Measurements from ENCODE around the gene UACA.

UACA gene

DNA sequence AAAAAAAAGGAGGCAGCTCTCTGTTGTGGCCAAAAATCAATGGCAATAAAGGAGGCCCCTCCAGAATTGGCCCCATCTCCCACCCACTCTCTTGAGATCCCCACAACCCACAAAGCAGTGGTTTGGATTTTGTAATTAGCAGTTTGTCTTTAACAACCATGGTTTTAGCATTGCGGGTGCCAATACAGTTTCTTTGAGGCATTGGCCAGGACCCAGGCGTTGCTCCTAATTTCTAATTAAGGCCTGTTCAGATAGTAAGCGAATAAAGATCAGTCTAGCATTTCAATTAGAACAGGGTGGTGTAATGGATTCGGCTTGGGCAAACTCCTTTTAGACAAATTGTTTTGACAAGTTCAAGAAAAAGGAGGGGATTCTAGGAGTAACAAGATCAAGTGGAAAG lies 23.6 kb upstream of the UACA start:
- DNase-seq, result no peak

DNA sequence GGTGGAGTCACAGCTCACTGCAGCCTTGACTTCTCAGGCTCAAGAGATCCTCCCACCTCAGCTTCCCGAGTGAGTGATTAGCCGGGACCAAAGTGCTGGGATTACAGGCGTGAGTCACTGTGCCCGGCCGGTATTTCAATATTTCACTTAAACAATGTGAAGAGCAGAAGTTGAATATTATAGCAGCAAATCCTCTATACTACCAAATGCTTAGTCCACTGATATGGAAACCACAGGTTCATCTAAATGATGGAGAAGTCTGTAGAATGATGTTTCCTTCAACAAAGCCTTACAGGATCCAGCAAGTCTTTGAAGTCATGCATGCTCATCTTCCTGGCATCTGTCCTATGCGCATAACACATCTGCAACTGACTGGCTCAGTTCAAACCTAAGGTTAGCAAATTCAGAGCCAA lies 20.3 kb upstream of the UACA start:
- DNase-seq, result no peak

DNA sequence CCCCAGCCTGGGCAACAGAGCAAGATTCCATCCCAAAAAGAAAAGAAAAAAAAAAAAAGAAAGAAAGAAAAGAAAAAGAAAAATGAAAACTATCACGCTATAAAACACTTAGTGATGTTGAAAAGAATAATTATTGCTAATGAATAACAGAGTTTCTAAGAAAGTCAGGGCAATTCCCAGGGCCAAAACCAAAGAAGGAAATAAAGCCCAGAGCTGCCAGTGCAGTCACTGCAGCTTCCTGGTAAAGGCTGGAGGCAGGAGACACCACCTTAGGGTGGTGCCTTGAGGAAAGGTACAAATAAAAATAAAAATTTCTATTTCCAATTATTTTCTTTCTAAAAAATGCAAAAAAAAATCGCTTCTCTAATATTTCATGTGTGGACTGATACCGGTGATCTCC lies 19.7 kb upstream of the UACA start:
- no peak for DNase-seq

DNA sequence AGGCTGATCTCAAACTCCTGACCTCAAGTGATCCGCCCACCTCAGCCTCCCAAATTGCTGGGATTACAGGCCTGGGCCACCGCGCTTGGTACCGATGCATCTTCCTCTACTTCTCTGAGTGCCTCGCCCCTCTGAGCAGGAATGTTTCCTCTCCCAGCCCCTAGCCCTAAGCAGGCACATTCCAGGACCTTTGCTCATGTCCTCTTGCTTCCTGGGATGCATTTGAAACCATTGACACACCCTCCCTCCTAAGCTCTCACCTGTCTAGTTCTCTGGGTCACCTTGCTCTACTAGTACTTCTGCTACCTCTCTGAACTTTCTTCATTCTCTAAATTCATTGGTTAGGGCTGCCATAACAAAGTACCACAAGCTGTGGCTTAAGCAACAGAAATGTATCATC lies 17.9 kb upstream of the UACA start:
- no peak for DNase-seq

DNA sequence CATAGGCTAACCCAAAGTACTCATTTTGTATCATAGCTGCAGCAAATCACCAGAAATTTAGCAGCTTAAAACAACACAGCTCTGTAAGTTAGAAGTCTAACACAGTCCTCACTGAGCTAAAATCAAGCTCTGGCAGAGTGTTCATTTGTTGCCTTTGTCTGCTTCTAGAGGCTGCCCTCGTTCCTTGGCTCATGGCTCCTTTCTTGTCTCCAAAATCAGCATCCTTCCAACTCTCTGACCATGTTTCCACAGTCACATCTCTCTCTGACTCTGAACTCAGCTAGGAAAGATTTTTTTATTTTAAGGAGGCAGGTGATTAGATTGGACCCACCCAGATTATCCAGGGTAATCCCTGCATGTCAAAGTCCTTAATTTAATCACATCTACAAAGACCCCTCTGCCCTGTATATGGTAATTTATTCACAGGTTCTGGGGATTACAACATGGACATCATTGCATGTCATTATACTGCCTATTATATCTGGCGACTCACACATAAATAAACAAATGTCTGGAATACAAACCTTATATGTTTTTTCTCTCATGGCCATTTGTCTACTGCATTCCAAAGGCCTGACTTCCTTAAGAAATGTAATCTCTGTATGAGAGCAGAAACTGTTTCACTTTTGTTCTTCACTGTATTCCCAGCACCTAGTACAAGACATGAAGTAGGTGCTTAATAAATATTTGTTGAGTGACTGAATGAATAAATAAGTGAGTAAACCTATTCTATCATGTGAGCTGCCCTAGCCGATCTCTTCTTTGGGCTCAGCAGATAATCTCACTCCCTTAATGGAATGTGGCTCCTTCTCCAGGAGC lies 15.1 kb upstream of the UACA start:
- no peak for DNase-seq

DNA sequence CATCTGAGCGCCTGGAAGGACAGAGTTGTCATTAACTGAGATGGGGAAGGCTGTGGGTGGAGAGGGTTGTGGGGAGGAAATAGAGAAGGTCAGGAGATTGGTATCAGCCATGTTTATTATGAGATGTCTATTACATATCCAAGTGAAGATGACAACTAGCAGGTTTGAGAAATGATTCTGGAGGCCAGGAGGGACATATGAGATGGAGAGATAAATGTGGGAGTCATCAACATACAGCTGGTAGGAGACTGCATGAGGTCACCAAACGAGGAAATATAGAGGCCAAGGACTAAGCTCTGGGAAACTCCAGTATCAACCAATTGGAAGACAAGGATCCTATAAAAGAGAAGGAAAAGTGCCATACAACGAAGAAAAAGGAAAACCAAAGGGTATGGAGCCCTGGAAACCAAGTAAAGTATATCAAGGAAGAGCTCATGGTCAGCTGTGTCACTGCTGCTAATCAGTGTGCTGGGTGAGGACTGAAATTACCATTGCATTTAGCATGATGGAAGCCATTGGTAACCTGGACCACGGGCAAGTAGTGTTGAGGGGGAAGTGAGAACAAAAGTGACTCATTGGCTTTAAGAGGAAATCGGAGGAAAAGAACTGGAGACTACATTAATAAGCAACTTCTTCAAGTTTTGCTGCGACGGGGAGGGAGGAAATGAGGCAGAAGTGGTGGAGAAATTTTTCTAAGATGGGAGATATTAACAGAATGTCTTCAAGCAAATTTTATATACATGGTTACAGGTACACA lies 14.0 kb upstream of the UACA start:
- DNase-seq, result no peak

DNA sequence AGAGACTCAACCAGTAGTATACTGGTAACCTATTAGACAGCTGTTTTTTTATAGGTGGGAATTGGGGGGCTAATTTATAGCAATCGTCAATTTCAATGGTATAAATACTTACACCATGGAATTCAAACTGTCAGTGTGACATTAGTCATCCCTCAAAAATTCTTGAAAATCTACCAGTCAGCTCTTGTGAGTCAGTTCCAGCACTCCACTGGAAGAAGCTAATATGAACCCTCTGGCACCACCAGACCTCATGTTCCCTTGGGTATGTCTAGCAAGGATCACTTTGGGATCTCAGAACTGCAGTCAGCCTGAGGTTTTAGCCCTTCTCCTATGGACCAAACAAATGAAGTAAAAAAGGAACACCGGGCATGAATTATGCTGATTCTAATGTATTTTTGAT lies 11.8 kb upstream of the UACA start:
- DNase-seq, result no peak

DNA sequence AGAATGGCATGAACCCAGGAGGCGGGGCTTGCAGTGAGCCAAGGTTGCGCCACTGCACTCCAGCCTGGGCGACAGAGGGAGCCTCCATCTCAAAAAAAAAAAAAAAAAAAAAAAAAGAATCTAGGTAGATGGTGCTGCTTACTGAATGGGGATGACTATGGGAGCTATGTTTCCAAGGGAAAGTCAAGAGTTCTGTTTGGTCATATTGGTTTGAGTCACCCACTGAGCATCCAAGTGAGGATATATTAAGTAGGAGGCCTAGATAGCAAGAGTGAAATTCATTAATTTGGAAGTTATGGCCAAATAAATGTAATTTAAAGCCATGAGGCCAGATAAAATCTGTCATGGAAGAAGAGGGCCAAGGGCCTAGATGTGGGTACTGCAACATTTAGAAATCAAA lies 9.0 kb upstream of the UACA start:
- DNase-seq, result no peak

DNA sequence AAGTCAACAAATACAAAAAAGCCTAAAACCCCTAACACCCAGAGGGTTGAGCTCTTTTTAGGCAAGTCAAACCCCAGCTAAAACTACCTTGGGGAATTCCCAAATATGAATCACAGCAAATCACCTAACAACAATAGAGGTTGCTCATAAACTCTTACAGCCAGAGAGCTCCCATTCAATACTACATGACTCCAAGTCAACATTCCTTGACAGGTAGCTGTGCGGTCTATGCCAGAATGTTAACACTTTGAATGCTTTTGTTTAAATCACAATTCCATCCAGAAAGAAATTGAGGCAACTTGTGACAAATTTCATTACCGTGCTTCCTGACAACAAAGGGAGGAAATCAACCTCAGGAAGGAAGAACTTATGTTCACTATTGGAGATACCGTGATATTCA lies 7.5 kb upstream of the UACA start:
- DNase-seq, result no peak

DNA sequence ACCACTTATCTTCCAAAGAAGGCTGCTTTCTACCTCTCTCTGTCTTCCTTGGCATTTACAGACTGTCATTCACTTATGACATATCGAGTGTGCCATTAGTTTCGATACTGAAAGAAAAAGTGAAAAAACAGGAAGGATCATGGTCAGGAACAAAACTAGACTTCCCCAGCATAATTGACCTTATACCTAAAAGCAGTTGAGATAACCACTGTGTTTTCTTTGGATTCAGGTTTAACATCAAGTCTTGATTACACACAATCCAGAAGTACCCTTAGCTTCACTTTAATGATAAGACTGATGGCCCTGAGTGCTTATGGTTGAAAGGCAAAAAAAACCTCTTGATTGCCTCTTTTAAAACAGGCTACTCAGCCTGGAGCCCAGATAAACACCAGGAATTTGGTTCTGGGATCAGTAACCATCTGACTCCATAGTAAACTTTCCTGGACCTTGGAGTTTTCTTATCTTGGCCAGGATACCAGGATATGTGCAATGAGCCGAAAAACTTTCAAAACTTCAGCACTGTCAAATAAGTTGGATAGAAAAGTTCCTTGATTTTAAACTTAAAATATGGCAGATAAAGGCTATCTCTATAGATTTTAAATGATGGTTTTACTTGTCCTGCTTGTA lies 5.0 kb upstream of the UACA start:
- DNase-seq, result no peak

DNA sequence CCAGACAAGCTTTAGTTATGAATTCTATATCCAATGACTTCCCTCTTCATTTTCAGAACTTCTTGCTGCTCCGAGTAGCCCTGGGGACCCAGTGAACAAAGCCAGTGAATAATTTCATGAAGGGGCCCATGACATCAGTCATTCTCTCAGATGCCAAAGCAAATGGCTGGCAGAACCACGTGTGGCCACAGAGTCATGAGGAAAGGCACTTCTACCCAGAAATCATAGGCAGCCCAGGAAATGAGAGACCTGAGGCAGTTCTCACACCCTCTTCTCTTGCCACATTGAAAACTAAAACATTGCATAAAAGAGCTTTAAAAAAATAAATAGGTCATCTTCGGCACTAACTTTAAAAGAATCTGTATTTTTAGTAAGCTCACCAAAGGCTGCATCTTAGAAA lies 4.3 kb upstream of the UACA start:
- no peak for DNase-seq

DNA sequence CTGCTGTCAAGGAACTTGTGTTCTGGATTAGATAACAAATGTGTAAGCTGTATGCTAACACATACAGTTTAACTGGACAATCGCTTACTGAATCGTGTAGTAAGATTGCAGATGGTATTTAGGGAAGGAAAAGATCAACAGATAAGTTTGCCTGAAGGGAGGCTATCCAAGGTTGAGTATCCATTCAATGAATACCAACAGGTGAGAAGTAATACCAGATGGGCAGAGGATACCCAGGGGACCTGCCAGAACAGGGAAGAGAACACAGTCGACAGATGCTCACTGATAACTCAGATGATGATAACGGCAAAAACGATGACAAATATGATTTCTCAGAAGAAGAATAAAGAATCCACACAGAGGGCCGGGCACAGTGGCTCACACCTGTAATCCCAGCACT lies 3.2 kb upstream of the UACA start:
- no peak for DNase-seq

DNA sequence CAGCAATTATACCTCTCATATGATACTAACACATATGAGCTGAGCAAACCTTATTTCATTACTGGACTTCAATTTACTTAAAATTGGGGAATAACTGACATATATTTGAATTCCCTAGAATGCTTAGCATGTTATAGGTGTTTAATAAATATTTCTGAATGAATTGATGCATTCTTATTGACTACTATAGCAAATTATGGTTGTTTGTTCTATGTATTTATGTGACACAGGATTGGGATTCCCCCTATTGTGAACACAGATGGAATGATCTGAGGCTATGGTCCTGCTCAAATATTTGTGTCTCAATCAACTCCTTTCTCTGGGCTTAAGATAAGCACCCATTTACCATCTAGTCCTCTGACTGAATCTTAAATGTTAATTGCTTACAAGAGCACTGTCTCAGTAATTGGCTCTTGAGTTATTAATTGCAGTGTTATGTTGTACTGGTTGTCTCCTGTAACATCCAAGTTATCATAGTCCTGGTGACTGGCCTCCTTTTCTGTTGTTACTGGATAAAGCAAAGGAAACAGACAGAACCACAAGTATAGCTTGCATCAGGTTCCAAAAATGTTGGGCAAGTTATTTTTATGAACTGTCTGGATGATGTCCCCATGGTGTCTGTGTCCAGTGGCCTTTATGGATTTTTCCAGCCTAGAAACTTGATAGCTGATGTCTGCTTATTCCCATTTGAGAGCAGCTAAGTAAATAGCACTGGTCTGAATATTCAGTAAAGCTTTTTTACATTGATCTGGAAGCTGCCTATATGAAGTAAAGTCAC lies 2.3 kb upstream of the UACA start:
- DNase-seq, result no peak

DNA sequence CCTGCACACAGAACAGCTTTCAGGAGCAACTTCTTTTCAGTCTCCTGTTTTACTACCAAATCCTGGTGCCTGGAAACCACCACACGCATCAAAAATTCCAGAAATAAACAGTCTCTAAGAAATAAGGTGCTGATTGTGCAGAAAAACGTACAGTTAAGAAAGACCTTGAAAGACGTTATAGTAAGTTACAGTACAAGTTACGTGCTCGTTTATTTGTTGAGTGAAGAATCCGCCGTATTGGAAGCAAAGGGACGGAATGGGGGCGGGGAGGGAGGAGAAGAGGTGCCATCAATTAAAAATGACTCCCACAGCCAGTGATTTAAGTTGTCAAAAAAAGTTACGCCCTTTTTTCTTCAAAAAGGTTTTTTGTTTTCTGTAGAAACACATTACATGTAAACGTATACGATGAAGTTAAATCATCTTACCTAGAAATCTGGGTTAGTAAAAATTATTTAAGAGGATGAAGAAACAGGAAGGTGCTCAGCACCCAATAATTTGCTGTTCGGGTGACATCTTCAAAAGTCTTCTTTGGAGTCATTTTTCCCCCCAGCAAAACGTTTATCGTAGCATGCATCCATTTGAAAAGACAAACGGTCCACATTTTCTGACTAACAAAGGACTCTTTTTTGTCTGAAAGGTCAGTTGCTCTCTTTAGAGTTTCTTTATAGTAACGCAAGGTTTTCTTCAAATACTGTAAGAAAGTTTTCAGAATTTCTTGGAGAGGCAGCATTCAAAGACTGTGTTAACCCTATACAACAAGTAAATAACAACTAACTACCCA lies 782 bp upstream of the UACA start:
- no peak for DNase-seq

DNA sequence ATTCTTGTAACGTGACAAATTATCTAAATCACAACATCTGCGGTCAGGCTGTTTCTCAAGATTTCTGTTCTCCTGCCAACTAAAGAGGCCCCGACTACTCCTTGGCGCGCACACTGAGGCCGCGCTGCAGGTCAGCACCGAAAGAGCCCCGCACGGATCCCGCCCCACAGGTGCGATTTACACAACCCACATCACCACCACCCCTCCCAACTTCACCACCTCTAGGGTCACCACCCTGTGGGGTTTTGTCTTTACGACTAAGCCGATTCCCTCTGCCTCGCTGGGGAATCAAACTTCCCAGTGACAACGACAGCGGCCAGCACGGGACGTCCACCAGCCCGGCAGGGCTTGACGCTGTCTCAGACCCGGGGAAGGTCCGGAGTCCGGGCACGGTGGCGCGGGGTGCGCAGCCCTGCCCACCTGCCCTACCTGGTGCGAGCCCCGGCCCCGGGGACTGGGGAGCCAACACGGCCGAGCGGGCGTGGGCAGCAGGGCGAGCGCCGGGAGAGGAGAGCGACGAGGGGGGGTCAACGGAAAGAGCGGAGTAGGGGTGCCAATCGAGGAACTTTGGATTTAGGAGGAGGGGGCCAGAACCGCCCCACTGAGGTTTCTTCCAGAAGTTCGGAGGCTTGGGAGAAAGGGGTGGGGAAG lies 764 bp downstream of the UACA start:
- no peak for DNase-seq

DNA sequence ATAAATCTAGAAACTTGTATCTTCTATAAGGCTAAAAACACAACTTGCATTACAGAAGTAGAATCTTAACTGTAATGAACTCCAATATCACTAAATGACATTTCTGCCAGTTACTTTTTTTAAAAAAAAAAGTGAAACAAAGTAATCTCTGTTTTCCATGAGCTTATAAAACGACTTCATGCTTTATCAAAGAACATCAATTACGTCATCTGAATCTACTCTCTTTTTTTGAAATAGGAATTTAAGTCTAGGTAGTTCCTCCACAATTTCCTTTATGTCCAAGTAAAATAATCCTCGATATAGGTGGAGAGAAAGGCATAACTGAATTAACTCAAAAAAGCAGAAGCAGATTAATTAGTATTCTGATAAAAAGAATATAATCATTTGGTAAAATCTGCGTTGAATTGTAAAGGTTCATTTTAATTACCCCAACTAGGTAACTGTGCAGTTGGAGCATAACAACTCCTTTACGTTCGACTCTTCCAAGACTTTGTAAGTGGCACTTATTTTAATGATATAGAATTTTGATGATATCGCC lies 1.4 kb downstream of the UACA start:
- no peak for DNase-seq

DNA sequence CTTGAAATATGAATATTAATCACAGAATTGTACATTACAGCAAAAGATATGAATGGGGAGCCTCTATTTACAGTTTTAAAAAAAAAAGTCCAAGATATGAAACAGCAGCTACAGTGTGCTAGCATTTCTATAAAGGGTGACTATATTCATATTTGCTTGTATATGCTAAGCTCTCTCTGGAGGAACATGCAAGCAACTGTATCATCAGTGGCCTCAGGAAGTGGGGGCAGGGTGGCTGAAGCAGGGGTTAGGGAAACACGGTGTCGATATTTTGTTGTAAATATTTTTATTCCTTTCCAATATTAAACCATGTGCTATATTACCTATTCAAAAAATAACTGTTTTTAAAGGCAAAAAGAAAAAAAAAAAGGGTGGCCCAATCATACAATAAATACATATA lies 2.3 kb downstream of the UACA start:
- DNase-seq, result no peak

DNA sequence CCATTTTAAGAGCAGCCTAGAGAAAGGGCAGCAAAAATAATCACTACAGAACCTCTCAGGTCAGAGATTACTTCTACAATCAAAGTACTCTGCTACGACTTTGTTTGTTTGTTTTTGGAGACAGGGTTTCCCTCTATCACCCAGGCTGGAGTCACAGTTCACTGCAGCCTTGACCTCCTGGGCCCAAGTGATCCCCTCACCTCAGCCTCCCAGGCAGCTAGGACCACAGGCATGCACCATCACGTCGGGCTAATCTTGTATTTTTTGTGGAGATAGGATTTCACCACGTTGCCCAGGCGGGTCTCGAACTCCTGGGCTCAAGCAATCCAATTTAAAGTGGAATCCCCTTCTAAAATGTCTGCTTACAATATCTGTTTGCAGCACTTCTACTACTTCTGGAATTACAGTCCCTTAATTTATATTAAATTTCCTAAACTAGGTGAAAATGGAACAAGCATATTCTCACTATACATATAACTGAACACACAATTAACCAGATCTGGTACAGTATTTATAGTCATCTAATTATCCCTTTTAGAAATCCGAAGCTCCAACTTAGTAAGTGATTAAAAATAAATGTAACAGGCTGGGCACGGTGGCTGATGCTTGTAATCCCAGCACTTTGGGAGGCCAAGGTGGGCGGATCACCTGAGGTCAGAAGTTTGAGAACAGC lies 4.4 kb downstream of the UACA start:
- DNase-seq, result no peak

DNA sequence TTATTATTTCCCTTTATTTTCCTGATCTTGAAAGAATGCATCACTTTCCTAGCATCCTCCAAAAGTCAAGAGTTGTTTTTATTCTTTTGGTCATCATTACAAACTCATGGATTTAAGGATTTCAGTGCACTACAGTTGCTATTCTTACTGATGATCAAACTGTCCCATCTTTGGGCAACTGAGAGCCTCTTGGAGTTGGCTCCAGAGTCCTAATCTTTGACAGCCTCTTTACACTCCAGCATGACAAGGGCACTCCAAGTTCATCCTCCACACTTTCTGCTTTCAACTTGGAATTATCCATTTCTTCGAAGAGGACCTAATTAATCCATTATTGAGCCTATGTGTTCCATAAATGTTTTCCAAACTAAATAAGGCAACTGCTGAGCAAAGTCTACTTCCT lies 5.7 kb downstream of the UACA start:
- no peak for DNase-seq

DNA sequence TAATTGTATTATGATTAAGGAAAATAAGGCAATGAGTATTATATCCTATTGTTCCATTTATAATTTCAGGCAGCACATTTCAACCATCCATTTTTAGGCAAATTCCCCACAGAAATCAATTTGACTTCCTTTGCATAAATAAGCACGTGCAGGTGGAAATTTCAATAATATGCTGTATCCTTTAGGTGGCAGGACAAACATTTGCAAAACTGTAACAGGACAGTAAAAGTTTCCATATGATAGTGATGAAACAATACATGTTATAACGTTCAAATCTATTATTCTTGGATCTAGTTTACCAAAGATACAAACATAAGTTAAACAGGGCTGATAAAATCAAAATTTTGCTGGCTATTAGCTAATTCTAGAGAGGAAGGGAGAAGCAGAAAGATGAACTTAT lies 8.5 kb downstream of the UACA start:
- no peak for DNase-seq
